GM19467 (cell line): ENCODE data around the gene TRAF3.

ENCODE experiments used
- ATAC-seq: cut with Tn5 transposase; IDR thresholded peaks from one replicate; pipeline ENCODE4 v1.9.1; 2021; ENCODE audit warnings: mild to moderate bottlenecking, moderate library complexity; ENCODE audit not compliant: unreplicated experiment

The TRAF3 gene

DNA sequence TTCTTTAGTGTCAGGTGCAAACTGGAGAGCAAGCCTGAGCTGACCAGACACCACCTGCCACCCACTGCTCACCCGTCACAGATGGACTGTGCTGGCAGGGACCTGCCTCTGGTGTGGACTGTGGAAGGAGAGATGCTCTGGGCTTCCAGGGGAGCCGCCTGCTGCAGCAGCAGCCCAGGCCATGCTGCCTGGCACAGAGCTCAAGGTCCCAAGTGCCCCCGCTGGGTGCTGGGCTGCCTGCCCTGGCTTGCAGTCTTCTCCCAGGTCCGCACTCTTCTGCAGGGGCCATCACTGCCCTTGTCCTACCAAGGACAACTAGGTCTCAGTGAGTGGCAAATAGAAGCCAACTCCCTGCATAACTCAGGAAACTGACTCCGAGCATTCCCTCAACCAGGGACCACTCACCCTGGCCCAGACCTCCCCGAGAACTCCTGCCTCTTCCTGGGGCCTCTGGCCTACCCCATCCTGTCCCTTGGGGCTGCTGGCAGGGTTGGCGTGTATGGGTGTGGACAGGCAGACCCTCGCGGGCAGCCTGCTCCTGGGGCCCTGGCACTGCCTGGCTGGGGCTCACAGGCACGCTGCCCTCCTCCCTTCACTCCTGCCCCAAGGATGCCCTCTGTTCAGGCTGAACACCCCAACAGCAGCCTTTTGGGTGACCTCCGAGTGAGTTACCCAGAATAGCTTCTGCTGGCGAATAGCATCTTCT, 154.5 kb downstream of the TRAF3 start:
- no peak for ATAC-seq

DNA sequence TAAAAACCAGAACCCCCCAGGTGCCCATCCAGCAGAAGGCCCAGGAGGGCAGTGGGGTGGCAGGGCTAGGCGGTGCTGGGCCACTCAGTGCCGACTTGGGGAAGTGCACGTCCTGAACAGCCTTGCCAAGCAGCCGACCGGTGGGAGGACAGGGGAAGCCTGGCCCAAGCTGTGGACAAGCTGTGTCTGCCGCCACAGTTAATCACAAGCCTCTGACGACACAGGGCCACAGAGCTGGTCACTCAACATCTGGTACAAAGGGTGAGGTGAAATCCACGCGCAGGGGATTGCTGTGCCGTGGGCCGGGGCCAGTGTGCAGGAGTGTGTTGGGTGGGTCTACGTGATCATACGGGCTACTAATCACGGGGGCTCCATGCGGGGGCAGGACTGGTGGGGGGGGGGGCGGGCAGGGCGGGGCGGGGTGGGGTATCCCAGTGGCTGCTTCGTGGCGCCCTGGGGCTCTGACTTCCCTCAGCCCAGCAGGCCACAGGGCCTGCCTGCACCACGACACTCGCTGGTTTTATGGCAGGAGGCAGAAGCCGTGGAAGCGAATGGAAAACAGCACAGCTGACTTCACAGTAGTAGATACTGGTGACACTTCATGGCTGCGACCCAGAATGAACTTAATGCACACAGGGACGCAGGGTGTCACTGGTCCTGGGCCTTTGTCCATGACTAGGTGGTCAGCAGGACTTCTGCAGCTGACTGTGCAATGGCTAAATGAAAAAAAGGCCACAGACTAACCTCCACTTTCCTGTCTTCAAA, 155.4 kb downstream of the TRAF3 start:
- no peak for ATAC-seq

DNA sequence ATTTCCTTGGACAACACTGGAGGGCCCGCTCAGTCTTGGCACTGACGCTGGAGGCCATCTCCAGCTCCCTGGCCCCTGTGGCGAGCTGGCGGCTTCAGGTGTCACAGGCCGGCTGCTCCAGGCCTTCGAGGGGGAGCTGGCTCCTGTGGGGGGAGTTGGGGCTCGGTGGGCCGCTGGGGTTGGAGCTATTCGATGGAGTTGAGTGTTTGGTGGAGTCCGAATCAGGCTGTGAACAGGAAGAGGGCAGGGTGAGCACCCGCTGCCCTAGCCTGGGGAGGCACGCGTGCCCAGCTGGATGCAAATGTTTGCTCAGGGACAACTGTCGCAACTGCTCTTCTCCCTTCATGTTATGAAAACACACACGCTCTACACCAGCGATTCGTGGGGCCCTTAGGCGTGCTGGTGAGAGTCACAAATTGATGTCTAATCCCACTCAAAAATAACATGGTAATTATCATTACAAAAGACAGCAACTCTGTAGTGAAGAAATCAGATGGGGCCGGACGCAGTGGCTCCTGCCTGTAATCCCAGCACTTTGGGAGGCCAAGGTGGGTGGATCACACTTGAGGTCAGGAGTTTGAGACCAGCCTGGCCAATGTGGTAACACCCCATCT, 156.5 kb downstream of the TRAF3 start:
- ATAC-seq = no peak

DNA sequence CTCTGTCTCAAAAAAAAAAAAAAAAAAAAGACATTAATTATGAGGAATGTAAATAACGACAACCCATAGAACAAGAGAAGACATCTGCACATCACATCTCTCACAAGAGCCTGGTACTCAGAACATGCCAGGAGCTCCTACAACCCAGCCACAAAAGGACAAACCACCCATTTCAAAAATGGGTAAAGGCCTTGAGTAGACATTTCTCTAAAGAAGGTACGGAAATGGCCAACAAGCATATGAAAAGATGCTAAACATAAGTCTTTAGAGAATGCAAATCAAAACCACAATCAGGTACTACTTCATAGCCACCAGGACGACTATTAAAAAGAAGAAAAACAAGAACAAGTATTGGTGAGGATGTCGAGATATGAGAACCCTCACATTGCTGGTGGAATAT, 158.5 kb downstream of the TRAF3 start:
- ATAC-seq = no peak

DNA sequence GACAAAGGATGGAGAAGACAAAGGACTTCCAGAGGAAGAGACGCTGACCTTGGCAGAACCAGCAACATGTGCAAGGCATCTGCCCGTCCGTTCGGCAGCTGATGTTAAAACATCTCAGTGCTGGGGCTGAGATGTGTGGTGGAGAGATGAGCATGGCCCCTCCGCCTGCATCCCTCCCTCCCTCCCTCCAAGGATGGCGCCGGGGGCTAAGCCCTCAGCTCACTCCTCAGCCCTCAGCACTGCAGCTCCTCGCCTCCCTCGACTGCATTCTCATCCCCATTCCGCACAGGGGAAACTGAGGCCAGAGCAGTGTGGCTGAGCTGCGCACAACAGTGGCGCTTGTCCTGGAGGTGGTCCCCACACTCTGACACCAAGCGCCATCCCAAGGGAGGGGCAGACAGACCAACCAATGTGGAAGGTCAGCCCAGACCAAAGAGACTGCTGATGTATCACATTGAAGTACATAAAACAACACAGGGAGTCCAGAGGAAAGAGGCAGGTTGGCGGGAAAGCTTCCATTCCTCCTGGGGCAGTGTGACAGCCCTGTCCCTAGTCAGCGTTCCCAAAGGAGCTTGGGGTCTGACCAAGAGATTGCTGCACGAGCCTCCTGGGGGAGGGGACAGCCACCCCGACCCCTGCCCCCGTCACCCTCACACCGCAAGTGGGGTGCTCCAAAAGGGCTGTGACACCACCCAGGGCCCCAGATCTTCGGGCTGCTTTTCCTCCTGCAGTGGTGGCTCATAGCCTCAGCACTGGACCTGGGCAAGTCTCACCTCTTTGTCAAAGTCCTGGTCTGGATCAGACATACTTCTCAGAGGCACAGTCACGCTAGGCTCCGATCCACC, 160.3 kb downstream of the TRAF3 start:
- no peak for ATAC-seq

DNA sequence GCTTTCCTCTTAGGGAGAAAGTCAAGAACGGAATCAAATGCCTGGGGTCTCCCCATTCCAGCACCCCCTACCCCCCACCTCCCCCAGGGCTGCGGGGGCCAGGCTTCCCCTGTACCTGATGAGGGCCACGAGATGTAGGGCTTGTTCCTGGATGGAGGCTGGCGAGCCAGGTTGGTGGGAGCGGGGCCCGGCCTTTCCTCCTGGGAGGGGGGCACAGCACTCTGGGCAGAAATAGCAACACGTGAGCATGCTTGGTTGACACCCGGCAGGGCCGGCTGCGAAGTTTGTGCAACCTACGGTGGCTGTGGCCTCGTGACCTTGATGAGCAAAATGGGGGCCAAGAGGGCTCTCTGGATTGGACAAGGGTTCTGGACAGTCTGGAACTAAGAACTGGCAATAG, 160.9 kb downstream of the TRAF3 start:
- ATAC-seq = no peak

DNA sequence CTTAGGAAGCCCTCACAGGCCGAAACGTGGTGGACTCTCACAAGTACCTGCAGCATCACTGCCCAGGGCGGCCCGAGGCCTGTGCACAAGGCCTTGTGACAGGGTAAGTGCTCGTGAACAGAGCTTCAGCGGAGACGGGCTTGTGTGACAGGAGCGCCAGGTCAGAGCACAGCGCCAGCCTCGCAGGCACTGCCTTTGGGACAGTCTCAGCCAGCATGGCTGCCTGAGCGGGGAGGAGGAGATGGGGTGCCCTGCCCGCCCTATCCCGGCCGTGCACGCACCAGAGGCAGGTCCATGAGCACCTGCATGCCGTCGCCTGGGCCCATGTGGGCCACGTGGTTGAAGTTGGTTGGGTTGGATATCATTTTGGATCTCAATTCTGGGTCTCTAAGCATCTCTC, 162.1 kb downstream of the TRAF3 start:
- no peak for ATAC-seq

DNA sequence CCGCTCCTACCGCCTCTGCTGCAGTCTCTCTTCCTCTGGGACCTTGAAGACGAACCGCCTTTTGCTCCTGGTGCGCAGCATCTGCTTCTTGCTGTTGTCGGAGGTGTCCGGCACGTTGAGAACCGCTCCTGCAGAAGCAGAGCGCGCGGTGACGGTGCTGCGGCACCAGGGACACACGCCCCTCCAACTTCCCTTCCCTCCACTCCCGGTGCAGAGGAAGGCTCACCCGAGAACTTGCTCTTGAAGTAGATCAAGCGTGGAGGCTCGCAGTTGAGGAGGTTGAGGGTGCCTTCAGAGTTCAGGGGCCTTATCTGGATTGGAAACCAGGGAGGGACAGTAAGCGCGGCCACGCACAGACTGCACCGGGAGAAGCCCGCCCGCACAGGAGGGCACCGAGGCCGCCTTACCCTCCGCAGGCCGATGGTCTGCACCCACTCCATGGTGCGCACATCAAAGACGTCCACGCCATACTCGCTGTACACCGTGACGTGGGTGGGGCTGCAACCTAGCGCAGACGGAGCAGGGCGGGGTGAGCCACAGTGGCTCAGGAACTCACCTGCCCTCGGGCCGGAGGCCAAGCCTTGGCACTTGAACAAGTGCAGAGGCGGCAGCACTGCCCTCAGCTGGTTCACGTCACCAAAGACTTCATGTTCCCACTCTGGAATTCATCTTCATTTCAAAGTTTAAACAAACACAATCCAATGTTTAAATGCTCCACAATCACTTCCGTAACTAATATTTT, 162.7 kb downstream of the TRAF3 start:
- no peak for ATAC-seq

DNA sequence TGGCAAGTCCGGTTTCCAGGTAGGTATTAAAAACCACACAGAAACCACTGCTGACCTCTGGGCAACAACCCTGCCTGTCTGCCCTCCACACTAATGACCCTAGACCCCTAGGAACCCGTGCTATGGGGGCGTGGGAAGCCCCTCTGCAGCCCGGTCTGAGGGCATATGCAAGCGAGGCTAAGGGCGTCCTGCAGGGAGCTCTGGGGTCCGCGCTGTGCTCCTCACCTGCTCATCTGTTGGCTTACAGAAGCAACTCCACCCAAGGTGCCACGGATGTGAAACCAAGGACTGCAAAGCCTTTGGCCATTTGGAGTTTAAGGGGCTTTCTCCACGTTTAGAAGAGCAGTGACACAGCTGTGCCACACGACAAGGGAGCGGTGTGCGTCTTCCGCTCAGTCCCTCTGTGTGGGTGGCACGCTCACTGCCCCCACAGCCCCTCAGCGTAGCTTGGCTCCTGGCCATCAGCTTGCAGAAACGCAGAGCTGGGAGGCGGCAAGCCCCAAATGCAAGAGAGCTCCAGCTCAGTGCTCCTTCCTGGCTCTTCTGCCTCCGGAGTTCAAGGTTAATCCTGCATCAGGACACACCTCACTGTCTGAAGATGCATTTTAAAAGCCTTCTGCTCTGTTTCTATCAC, 163.6 kb downstream of the TRAF3 start:
- no peak for ATAC-seq

DNA sequence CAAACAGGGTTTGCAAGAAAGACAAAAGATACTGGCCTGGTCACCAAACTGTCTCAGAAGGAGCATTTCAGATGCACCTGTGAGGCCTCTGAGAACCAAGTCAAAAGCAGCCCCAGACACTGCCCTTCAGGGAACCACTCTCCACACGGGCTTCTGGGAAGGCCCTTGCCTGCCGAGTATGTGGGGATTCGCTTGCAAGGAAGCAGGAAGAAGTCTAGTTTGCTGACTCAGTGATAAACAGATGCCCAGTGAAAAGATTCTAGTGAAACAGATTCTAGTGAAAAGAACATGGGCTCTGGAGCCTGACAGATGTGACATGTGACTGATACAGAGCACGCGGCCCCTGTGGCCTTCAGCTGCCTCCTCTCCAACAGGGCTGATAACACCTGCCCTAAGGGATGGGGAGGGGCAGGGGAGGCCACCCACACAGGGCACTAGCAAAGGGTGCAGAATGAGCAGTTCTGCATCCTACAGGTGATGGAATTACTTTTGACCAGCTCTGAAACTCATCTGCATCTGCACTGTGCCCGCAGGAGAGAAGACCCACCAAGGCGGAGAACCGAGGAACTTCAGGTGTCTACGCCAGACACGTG, 164.3 kb downstream of the TRAF3 start:
- no peak for ATAC-seq

DNA sequence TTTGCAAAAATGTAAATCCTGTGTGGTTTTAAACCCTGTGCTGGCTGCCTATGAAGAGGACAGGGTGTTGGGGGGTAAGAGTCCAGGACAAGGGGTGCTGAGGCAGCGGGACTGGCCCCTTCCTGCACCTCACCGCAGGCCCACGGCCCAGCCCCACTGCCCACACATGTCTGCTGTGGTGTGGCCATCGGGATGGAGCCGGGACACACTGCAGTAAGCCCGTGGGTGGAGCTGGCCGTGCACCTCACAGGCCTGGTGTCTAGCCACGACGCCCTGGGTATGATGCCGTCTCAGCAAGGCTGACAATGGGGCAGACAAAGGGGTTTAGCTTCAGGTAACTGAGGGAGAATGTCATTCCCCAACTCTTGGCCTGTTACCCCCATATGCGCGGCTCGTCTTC, 164.8 kb downstream of the TRAF3 start:
- ATAC-seq = no peak

DNA sequence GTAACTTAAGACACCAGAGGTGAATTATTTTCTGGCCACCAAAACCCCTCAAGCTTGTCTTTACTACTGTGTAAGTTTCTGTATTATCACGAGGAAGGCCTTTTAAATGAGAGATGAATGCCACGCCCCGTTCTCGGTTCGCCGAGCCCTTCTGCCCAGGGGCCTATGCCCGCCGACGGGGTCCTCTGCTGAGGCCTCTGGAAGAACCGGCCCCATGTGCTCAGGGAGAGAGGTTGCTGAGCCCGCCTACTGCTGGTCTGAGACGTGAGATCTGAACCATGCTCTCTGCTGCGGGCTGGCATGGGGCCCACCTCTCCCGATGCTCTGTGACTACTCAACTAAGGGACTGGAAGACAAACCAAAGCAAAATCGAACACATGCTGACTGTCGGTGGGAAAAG, 166.2 kb downstream of the TRAF3 start:
- no peak for ATAC-seq

DNA sequence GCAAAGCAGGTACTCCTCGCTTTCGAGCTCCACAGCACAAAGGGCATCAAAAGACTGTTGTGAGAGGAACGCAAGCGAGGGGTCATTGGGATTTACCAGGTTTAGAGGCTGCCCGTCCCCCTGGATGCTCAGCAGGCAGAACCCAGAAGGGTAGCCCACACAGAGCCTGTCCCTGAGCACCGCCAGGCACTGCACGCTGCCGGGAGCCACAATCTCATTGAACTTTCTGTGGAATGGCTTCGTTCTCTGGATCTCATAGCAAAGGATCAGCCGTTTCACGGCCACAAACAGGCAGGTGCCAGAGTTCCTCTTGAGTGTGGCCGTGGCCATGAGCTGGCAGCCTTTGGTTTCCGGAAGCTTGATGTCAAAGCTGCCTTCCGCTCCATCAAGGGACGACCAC, 166.7 kb downstream of the TRAF3 start:
- no peak for ATAC-seq

DNA sequence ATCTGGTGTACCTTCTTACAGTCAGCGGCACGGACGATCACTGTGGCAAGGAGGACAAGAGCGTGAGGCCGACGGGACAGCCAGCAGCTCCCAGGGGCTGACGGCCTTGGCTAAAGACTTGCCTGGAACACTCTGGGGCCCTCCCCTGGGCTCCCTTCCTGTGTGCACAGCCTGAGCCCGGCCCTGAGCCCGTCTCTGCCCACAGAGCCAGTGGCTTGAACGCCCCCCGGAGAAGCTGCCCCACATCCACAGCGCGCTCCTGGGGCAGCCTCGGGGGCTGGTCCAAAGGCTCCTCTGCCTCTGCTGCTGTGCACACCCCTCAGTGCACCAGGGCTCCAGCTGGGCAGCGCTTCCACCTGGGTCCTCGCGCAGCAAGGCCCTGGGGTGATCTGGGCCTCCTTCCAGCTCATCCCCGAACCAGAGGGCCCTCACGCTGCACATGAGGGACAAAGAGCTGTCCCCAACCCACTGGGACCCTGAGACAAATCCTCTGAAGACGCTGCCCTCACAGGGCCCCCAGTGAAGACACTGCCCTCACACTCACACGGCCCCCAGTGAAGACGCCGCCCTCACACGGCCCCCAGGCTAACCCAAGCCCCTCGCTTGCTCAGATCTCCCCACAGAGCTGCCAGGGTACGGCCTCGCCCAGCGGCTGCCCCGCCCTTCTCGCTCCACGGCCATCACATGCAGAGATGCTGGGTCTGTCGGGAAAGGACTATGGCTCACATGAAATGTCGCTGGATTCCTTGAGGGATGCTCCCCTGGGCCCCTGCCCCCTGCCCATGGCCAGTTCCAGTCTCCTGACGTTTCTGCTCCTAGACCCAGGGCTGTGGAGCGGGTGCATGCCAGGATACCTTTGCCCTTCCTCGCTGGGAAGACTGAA, 167.4 kb downstream of the TRAF3 start:
- ATAC-seq = no peak

DNA sequence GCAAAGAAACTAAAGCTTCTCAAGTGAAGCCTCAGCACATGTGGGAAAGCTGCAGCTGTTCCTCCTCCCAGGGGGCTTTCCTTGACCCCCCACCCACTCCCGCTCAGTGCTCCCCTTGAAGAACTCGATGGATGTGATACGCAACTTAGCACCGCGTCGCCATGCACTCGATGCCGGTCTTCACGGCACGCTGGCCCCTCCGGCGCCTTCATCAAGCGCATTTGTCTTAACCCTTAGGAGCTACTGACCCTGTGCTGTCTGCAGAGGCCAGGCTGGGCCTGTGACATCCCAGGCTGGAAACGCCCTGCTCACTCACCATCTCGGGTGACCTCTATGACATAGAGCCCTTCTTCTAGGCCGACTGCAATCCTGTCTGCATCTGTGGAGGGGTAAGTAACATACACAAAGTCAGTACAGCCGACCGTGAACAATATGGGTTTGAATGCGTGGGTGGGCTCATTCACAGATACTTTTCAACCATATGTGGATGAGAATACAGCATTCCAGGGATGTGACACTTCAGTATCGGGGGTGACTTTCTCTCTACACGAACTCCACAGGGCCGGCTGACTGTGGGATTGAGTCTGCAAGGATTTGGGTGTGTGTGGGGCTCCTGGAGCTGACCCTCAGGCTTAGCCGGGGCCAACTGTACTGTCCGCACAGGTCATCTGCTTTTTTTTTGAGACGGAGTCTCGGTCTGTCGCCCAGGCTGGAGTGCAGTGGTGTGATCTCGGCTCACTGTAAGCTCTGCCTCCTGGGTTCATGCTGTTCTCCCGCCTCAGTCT, 168.3 kb downstream of the TRAF3 start:
- ATAC-seq = no peak

DNA sequence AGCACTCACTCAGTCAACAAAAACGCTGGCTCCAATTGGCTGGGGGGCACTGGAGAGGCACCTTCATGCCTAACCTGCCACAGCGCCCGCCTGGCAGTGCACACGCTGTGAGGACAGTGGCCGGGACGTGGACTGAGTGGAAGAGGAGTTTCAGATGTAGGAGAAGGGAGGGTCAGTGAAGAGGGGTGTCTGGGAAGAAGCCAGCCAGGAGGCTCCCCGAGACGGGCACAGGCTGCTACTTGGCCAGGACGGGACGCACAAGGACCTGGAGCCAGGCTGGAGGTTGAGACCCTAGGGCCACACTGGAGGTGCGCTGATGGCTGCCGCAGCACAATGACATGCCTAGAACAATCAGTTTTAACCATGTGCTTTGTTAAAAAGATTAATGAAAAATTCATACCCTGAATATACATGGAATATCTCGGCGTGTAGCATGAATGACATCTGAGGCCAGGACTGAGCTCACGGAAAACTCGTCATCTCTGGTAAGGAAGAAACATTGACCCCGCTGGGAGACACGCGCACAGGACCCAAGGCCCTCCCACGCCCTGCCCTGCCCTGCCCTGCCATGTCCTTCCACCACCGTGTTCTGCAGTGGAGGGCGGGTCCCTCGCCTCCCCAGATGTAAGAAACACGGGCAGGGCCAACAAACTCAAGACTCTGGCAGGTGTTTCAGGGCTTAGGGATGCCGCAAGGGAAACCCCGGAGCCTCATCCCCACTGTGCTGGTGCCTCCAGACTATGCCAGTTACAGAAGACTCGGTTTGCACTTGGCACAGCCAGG, 170.3 kb downstream of the TRAF3 start:
- no peak for ATAC-seq

DNA sequence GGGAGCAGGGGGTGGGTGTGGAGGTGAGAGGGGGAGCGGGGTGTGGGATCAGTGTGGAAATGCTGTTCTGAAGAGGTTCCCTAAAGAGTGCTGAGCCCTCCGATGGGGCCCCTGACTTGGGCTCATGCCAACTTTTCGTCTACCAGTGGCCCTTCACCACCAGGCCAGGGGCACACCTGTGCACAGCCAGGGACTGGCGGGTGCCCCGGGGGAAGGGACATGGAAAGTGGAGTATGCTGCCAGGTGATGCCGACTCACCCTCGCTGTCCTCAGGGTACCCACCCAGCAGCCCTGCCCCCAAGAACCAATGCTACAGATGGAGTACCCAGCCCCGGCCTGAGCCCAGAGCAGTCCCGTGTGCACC, 171.4 kb downstream of the TRAF3 start:
- no peak for ATAC-seq
